Suprapubic skin (tissue), 3 donors: ENCODE data around the gene AOC2.

Experiments used
- CTCF ChIP-seq, 2 donors: fragments of 200-600 bp in 1 of 2; fragments of 450-650 bp in 1 of 2; sonication (generic) in 1 of 2; IDR thresholded peaks; one replicate each; pipeline ENCODE4 v1.5.1; 2016 to 2019; ENCODE audit warnings: antibody characterized with exemption in 2 of 2, mild to moderate bottlenecking in 1 of 2, moderate library complexity in 1 of 2
- EP300 ChIP-seq: sonication (generic); formaldehyde crosslinking; IDR thresholded peaks from one replicate; pipeline ENCODE4 v1.6.1; 2017; ENCODE audit warnings: antibody characterized with exemption
- POLR2A ChIP-seq, 2 donors: fragments of 450-650 bp; IDR thresholded peaks; one replicate each; pipeline ENCODE4 v1.6.1; 2017; ENCODE audit warnings: antibody characterized with exemption in 2 of 2, mild to moderate bottlenecking in 2 of 2, moderate library complexity in 2 of 2

- no peak for TF ChIP-seq POLR2A (IDR thresholded peaks at IDR 0.05)
- TF ChIP-seq CTCF (IDR thresholded peaks at IDR 0.05), result no peak
- TF ChIP-seq EP300, result no peak
These were observed 50.2 kb downstream of the AOC2 start for GRCh38 chr17:42894283-42895184.
